Mammary epithelial cell (primary cell): ENCODE data around the gene PGM5.

Experiments
- EZH2 ChIP-seq: IDR thresholded peaks from 2 replicates; pipeline ENCODE4 v1.6.1; 2012; ENCODE audit warnings: low read length, inconsistent platforms, borderline replicate concordance
- TF ChIP-seq, protein P1 (sequence below), 2 donors: IDR thresholded peaks in 1 of 2; conservative IDR thresholded peaks in 1 of 2; 2 replicates each; pipeline ENCODE4 v1.5.1; 2011 to 2012; ENCODE audit warnings: inconsistent platforms in 2 of 2, low read length in 2 of 2, mild to moderate bottlenecking in 2 of 2, control low read depth in 1 of 2, low read depth in 1 of 2; ENCODE audit not compliant: insufficient read depth in 1 of 2; ENCODE audit errors: extremely low read depth in 1 of 2

- TF ChIP-seq, protein P1, sequence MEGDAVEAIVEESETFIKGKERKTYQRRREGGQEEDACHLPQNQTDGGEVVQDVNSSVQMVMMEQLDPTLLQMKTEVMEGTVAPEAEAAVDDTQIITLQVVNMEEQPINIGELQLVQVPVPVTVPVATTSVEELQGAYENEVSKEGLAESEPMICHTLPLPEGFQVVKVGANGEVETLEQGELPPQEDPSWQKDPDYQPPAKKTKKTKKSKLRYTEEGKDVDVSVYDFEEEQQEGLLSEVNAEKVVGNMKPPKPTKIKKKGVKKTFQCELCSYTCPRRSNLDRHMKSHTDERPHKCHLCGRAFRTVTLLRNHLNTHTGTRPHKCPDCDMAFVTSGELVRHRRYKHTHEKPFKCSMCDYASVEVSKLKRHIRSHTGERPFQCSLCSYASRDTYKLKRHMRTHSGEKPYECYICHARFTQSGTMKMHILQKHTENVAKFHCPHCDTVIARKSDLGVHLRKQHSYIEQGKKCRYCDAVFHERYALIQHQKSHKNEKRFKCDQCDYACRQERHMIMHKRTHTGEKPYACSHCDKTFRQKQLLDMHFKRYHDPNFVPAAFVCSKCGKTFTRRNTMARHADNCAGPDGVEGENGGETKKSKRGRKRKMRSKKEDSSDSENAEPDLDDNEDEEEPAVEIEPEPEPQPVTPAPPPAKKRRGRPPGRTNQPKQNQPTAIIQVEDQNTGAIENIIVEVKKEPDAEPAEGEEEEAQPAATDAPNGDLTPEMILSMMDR (conservative IDR thresholded peaks at IDR 0.05 in 1 of 2, IDR thresholded peaks at IDR 0.05 in 1 of 2; ENCODE audit: extremely low read depth in 1 of 2, insufficient read depth in 1 of 2, low read depth in 1 of 2, low read length in 2 of 2) = no peak
- TF ChIP-seq EZH2 = no peak
Observed at GRCh38 chr9:68429631-68430030, 73.2 kb downstream of the PGM5 start.
